ENCODE results near the gene HOXB8. TPM values are rescaled to one million over a fixed set of nuclear protein-coding genes. Genes with fewer than 3 reads are reported as not detected.
A peak's percentile ranks its signal among the peaks of the same experiment; 100 is the strongest.

HOXB8 gene
- total and polyA plus RNA-seq, 2 donors (not counting 3 experiments of a cell fraction or from before 2014, with no cell fraction given) = 1.7 to 2.4 TPM

DNA sequence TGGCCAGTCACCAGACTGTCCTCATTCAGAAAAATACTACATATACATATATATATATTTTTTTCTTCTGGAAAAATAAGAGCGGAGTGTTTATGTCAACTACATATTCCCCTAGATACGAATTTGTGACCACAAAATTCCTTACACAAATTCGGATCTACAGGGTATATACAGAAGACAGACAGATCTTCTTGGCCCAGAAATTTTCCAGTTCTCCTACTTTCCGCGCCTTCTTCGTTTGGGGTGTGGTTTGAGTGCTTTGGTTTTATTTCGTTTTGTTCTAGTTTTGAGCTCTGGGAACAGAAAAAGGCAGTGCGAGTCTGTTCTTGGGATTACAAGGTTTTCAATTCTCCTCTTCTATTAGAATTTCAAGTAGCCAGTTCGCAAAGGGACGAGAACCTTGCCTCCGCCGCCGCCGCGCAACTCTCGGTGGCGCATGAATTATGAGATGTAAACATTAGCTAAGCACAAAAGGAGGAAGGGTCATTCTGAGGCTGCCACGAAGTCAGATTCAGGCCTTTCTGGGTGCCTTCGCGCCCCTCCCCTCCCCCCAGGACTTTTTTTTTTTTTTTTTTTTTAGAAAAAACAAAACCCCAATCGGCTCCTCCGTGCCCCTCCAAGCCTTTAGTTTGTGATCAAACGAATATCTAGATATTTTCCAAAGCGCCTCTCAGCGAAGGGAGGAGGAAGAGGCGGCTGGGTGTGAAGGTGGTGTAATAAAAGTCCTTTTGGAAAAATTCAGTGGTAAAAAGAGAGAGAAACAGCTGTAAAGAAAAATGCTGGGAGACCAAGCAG is 35.1 kb downstream of the HOXB8 start:
- peak overlapping the region; percentile 89 for H3K4me2 ChIP-seq (ENCODE audit: insufficient read depth, low read length)
- H3K27me3 ChIP-seq (ENCODE audit: control insufficient read depth in 2 of 2, insufficient read depth in 2 of 2, low read length in 2 of 2) = no peaks in the 10 kb centered on the region
- ChIA-PET CTCF (interaction anchor here (0.9 to 1.2 kb wide), 4 partner anchors 13 to 321 kb away, joined by 3 to 6 read pairs (median 4); no protein-coding TSS in a partner anchor), POLR2A (interaction anchor here (0.7 to 1.0 kb wide), 3 partner anchors 13 to 366 kb away, joined by 3 to 6 read pairs (median 3); no protein-coding TSS in a partner anchor)
- H2AFZ ChIP-seq (ENCODE audit: low read depth, low read length) = no peak overlapping the region
- peaks cover 53% of the 10 kb centered on the region for H3K4me1 ChIP-seq (ENCODE audit: control insufficient read depth, extremely low read depth, insufficient read depth, low read length)
- peak overlapping the region; percentile 55 for H3K9ac ChIP-seq (replicated peaks; ENCODE audit: extremely low read depth, insufficient read depth, low read length)
- no peaks in the 10 kb centered on the region for H4K20me1 ChIP-seq (replicated peaks; ENCODE audit: control insufficient read depth, extremely low read depth, insufficient read depth, low read length)
- peaks cover 0 to 2% of the 10 kb centered on the region in 2 experiments for H3K36me3 ChIP-seq (ENCODE audit: control insufficient read depth in 2 of 2, extremely low read depth in 1 of 2, insufficient read depth in 2 of 2, low read length in 2 of 2)
- H3K9me1 ChIP-seq (replicated peaks; ENCODE audit: control insufficient read depth, extremely low read depth, insufficient read depth, low read length) = no peaks in the 10 kb centered on the region
- peak; percentile 79 for DNase-seq (ENCODE audit: low read depth, low spot score)
- dilution Hi-C loops (cut with MboI; ENCODE audit: extremely low pct_ligation_motif_present, low sequenced_read_pairs) (no loop called here), intact Hi-C loops (cut with micrococcal nuclease) (loop anchor here (1.0 kb wide), 1 partner anchor 36 kb away; no protein-coding TSS in a partner anchor)
- H3K27ac ChIP-seq (ENCODE audit: insufficient read depth, low read depth, low read length) = peak overlapping the region; percentile 71
- no peak for FAIRE-seq
- no peaks in the 10 kb centered on the region for H3K9me3 ChIP-seq (replicated peaks; ENCODE audit: control insufficient read depth, insufficient read depth, low read length)
- no peak for TF ChIP-seq MYC (IDR thresholded peaks at IDR 0.05; ENCODE audit: low read depth, low read length)
- TF ChIP-seq, protein P1, sequence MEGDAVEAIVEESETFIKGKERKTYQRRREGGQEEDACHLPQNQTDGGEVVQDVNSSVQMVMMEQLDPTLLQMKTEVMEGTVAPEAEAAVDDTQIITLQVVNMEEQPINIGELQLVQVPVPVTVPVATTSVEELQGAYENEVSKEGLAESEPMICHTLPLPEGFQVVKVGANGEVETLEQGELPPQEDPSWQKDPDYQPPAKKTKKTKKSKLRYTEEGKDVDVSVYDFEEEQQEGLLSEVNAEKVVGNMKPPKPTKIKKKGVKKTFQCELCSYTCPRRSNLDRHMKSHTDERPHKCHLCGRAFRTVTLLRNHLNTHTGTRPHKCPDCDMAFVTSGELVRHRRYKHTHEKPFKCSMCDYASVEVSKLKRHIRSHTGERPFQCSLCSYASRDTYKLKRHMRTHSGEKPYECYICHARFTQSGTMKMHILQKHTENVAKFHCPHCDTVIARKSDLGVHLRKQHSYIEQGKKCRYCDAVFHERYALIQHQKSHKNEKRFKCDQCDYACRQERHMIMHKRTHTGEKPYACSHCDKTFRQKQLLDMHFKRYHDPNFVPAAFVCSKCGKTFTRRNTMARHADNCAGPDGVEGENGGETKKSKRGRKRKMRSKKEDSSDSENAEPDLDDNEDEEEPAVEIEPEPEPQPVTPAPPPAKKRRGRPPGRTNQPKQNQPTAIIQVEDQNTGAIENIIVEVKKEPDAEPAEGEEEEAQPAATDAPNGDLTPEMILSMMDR (IDR thresholded peaks at IDR 0.05; ENCODE audit: extremely low read depth in 1 of 2, insufficient read depth in 1 of 2, low read depth in 1 of 2, low read length in 2 of 2) = no peak
- no peak for TF ChIP-seq JUN (IDR thresholded peaks at IDR 0.05; ENCODE audit: borderline replicate concordance, insufficient read depth, insufficient read length, low read depth)
- TF ChIP-seq FOS (IDR thresholded peaks at IDR 0.05; ENCODE audit: borderline replicate concordance, insufficient read depth, low read length) = no peak
- TF ChIP-seq EZH2 (IDR thresholded peaks at IDR 0.05; ENCODE audit: borderline replicate concordance, low read depth, low read length, severe bottlenecking) = no peak
- no peak for TF ChIP-seq POLR2AphosphoS5 (IDR thresholded peaks at IDR 0.05; ENCODE audit: insufficient read depth, low read depth, low read length)
- TF ChIP-seq, protein P2, sequence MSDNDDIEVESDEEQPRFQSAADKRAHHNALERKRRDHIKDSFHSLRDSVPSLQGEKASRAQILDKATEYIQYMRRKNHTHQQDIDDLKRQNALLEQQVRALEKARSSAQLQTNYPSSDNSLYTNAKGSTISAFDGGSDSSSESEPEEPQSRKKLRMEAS (IDR thresholded peaks at IDR 0.05; ENCODE audit: insufficient read depth, insufficient read length) = no peak
- H3K79me2 ChIP-seq (ENCODE audit: control insufficient read depth, insufficient read depth, low read length) = peaks cover 91% of the 10 kb centered on the region
- peak overlapping the region; percentile 14 to 67 (median 20) for H3K4me3 ChIP-seq (replicated peaks in 1 of 3; ENCODE audit: insufficient read depth in 1 of 3, low read depth in 1 of 3, low read length in 3 of 3)
- BruUV-seq (replicated peaks) = no TSS peak
